ENCODE results near the gene AFAP1L2.

GRCh38 chr10:114313866-114314265 lies 90.4 kb downstream of the AFAP1L2 start:
- no peak for TF ChIP-seq CTCF (IDR thresholded peaks at IDR 0.05; ENCODE audit: insufficient read depth, low read length, poor library complexity, severe bottlenecking)
- no peak for TF ChIP-seq EZH2phosphoT487 (conservative IDR thresholded peaks at IDR 0.05; ENCODE audit: low read length)

All from SU-DHL-6 (cell line).